A549 (cell line): ENCODE data around the gene ADAMTSL5.

Experiments used
- CHD2 ChIP-seq: fragments of 150-350 bp; IDR thresholded peaks from 2 replicates; pipeline ENCODE4 v1.6.1; 2014; ENCODE audit warnings: low read length; ENCODE audit not compliant: partially characterized antibody
- CTCF ChIP-seq: fragments of >200 bp; sonication (Bioruptor Twin); formaldehyde crosslinking; IDR thresholded peaks from 3 replicates; pipeline ENCODE4 v1.5.1; 2016
- EP300 ChIP-seq, 2 experiments: fragments of >200 bp; sonication (Bioruptor Twin); formaldehyde crosslinking; IDR thresholded peaks; 2 replicates in 1 of 2; 3 replicates in 1 of 2; pipeline ENCODE4 v1.6.1; 2016 to 2017
- FOSL2 ChIP-seq, 2 experiments: fragments of 450-650 bp in 1 of 2; fragments of >200 bp in 1 of 2; sonication (Bioruptor Twin) in 1 of 2; formaldehyde crosslinking; IDR thresholded peaks; 2 replicates each; pipeline versions ENCODE4 v1.5.0 to v1.6.1; 2016 to 2020; ENCODE audit warnings: mild to moderate bottlenecking in 1 of 2, moderate library complexity in 1 of 2
- FOXS1 ChIP-seq: fragments of 250-450 bp; sonication (Bioruptor Pico); IDR thresholded peaks from 2 replicates; pipeline ENCODE4 v1.5.0; 2020; ENCODE audit warnings: mild to moderate bottlenecking, moderate library complexity
- GATA3 ChIP-seq: IDR thresholded peaks from 2 replicates; pipeline ENCODE4 v1.6.1; 2012; ENCODE audit warnings: borderline replicate concordance
- HDAC2 ChIP-seq: fragments of 200-600 bp; sonication (generic); IDR thresholded peaks from 2 replicates; pipeline ENCODE4 v1.6.1; 2016
- JUN ChIP-seq, 2 experiments: fragments of >200 bp; sonication (Bioruptor Twin); formaldehyde crosslinking; IDR thresholded peaks; 2 replicates in 1 of 2; 3 replicates in 1 of 2; pipeline ENCODE4 v1.6.1; 2016 to 2017
- NR3C1 ChIP-seq: fragments of >200 bp; sonication (Bioruptor Twin); formaldehyde crosslinking; IDR thresholded peaks from 3 replicates; pipeline ENCODE4 v1.6.1; 2017
- POLR2A ChIP-seq: IDR thresholded peaks from 2 replicates; pipeline ENCODE4 v1.6.1; 2012; ENCODE audit warnings: mild to moderate bottlenecking, low read length
- POLR2AphosphoS2 ChIP-seq: conservative IDR thresholded peaks from 2 replicates; pipeline ENCODE4 v1.6.1; 2012; ENCODE audit warnings: low read length, improper control_type of control experiment, inconsistent platforms
- RAD21 ChIP-seq, 2 experiments: fragments of >200 bp in 1 of 2; sonication (Bioruptor Twin) in 1 of 2; formaldehyde crosslinking in 1 of 2; IDR thresholded peaks in 1 of 2; conservative IDR thresholded peaks in 1 of 2; 2 replicates in 1 of 2; 3 replicates in 1 of 2; pipeline ENCODE4 v1.6.1; 2012 to 2018; ENCODE audit warnings: inconsistent platforms in 1 of 2
- RARB ChIP-seq: fragments of 250-450 bp; sonication (Bioruptor Pico); IDR thresholded peaks from 2 replicates; pipeline ENCODE4 v1.8.0; 2021; ENCODE audit warnings: mild to moderate bottlenecking, moderate library complexity
- RFX5 ChIP-seq: fragments of 450-650 bp; IDR thresholded peaks from 2 replicates; pipeline ENCODE4 v1.7.1; 2014; ENCODE audit warnings: antibody characterized with exemption, mild to moderate bottlenecking, moderate library complexity

DNA sequence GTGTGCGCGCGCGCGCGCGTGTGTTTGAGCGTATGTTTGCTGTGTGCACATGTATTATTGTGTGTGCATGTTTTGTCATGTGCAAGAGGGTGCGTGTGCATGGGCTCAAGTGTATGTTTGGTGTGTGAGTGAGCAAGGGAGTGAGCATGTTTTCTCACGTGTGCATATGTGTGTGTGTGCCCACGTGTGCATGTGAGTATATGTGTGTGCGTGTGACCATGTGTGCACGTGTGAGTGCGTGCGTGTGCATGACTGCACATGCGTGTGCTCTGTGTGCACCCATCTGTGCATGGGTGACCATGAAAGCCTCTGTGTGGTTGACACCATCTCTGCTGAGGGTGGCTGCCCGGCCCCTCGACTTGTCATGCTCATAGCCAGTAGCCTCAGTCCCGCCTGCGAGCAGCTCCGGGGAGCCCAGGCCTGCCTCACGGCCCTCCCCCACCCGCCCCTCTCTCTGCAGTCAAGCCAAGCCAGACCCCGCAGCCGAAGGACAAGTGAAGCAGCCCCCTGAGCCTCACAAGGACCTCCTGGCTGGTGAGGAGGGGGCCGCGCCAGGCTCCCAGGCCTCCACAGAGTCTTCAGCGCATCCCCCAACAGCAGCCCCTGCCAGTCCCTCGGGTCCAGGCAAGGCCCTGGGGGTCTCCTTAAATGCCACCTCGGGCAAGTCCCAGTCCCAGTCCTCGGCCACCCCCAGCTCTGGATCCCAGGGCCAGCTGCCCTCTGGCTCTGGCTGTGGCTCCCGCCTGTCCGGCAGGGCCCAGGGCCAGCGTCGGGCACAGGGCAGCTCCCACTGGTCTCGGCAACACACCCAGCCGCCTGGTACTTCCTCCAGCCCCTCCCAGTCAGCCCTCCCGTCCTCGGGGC lies 15.9 kb downstream of the ADAMTSL5 start:
- TF ChIP-seq JUN (IDR thresholded peaks at IDR 0.05) (no peak), EP300 (IDR thresholded peaks at IDR 0.05) (no peak), CTCF (no peak), POLR2AphosphoS2 (no peak), POLR2A (no peak), RFX5 (no peak), NR3C1 (no peak), FOSL2 (IDR thresholded peaks at IDR 0.05) (no peak), FOSL2 (CRISPR knock-in tag; IDR thresholded peaks at IDR 0.05) (no peak), CHD2 (no peak), RARB (CRISPR knock-in tag) (no peak), HDAC2 (no peak), RAD21 (conservative IDR thresholded peaks at IDR 0.05 in 1 of 2, IDR thresholded peaks at IDR 0.05 in 1 of 2) (no peak), FOXS1 (CRISPR knock-in tag) (no peak), GATA3 (no peak)
